Bladder microvascular endothelial cell (primary cell): ENCODE results near the gene PUM2. TPM values are rescaled to one million over a fixed set of nuclear protein-coding genes. Genes with fewer than 3 reads are reported as not detected.

Experiments used
- total RNA-seq: library from RNA; depleted of rRNA; stranded (reverse); fragments of >200 nt; gene quantifications from 2 replicates; pipeline ENCODE4 v1.2.3, GENCODE V29; 2014

The PUM2 gene
- 27.5 and 81.9 TPM in 2 replicates for total RNA-seq

GRCh38 chr2:20350753-20351554 is at the start of gene PUM2:
PUM2 (minus strand) TSS chr2:20350844; CDS start chr2:20327360, 23,484 bp downstream.

GRCh38 chr2:20224716-20225293 is 125.8 kb downstream of the PUM2 start, which contains the start of gene SDC1:
SDC1 (minus strand) TSS chr2:20225130; CDS start chr2:20224867, 263 bp downstream.

Other genes starting within 250 kb of the PUM2 start
- gene SDC1, start 125.7 kb downstream of the PUM2 start, total RNA-seq: 0.65 and 1.4 TPM in 2 replicates
- 931 and 1,605 TPM in 2 replicates for gene RHOB, start 96.2 kb upstream of the PUM2 start, total RNA-seq